Measurements from ENCODE around the gene TDRD12. TPM values are rescaled to one million over a fixed set of nuclear protein-coding genes. Genes with fewer than 3 reads are reported as not detected.
A peak's percentile ranks its signal among the peaks of the same experiment; 100 is the strongest.

Gene TDRD12
- total and polyA plus RNA-seq, 2 experiments from 2014 or later: 0.68 to 2.8 TPM

- H3K27ac Mint-ChIP-seq: no peak within 1 kb of the TSS
- ATAC-seq (peak; percentile 72), DNase-seq (ENCODE audit: low spot score) (no peak)
- Histone ChIP-seq H4K20me1 (replicated peaks; ENCODE audit: insufficient read depth) (no peaks in the 10 kb centered on the region), H3K79me2 (replicated peaks; ENCODE audit: insufficient read depth) (peaks cover 4% of the 10 kb centered on the region; the same call in 1 of the 2 replicates), H3K9me2 (ENCODE audit: insufficient read depth) (peaks cover 4% of the 10 kb centered on the region), H3K27ac (ENCODE audit: low read depth) (no peak within 1 kb of the TSS), H2AFZ (peak within 1 kb of the TSS; percentile 87), H3K4me2 (peak within 1 kb of the TSS; percentile 78), H3F3A (replicated peaks; ENCODE audit: low read depth) (0 out of 2 replicates have a peak, but pooled peaks cover 4% of the 10 kb centered on the region), H3K36me3 (ENCODE audit: insufficient read depth) (peaks cover 8% of the 10 kb centered on the region; the same call in 1 of the 2 replicates), H3K4me3 (peak within 1 kb of the TSS; percentile 58), H3K27me3 (ENCODE audit: insufficient read depth) (peaks cover 29% of the 10 kb centered on the region), H3K4me1 (ENCODE audit: insufficient read depth) (peaks cover 6% of the 10 kb centered on the region; the same call in 1 of the 2 replicates)
- TF ChIP-seq NANOG (IDR thresholded peaks at IDR 0.05; ENCODE audit: borderline replicate concordance): no peak
- TF ChIP-seq ZNF331 (CRISPR knock-in tag; IDR thresholded peaks at IDR 0.05; ENCODE audit: low read depth): no peak
- TF ChIP-seq ZNF114 (CRISPR knock-in tag; IDR thresholded peaks at IDR 0.05): no peak
- no peak for TF ChIP-seq POLR2AphosphoS5 (IDR thresholded peaks at IDR 0.05; ENCODE audit: low read depth)
- no peak for TF ChIP-seq ZNF462 (CRISPR knock-in tag; IDR thresholded peaks at IDR 0.05)
- TF ChIP-seq CTCF (conservative IDR thresholded peaks at IDR 0.05; ENCODE audit: low read depth in 2 of 2): no peak
- TF ChIP-seq EZH2 (IDR thresholded peaks at IDR 0.05; ENCODE audit: low read depth, unreplicated experiment): no peak
- no peak for TF ChIP-seq EZH2phosphoT487 (IDR thresholded peaks at IDR 0.05; ENCODE audit: unreplicated experiment)
- no peak for TF ChIP-seq ETS1 (IDR thresholded peaks at IDR 0.05)
- TF ChIP-seq REST (IDR thresholded peaks at IDR 0.05; ENCODE audit: unreplicated experiment): no peak
- no peak for TF ChIP-seq STAT1 (IDR thresholded peaks at IDR 0.05; ENCODE audit: unreplicated experiment)
- TF ChIP-seq CREB1 (CRISPR knock-in tag; IDR thresholded peaks at IDR 0.05; ENCODE audit: low read depth): no peak
- H3K4me1 Mint-ChIP-seq: peaks cover 9% of the 10 kb centered on the region
- peaks cover 8% of the 10 kb centered on the region; the same call in 2 of the 3 replicates for H3K9me3 Mint-ChIP-seq
- peaks cover 15% of the 10 kb centered on the region for H3K27me3 Mint-ChIP-seq (ENCODE audit: insufficient read depth, low read depth, poor library complexity)
- H3K4me3 Mint-ChIP-seq: peak within 1 kb of the TSS; percentile 69
- peaks cover 13% of the 10 kb centered on the region for H3K36me3 Mint-ChIP-seq (ENCODE audit: low read depth)
These were observed 28.1 kb upstream of the TDRD12 start, which contains the start of gene NUDT19 for GRCh38 chr19:32691291-32691951. NUDT19 (plus strand) TSS chr19:32691821; CDS start chr19:32691961, 140 bp downstream.
